GM12892 (cell line): ENCODE data around the gene SFSWAP.

Experiments used
- DNase-seq: peaks from one replicate; pipeline ENCODE4 v3.0.0; 2011; ENCODE audit not compliant: insufficient read length
- FAIRE-seq: peaks from 2 replicates; lab custom pipeline; 2011; peaks lifted over from hg19 to GRCh38; lab: Jason Lieb, UNC
- POLR2A ChIP-seq: IDR thresholded peaks from 2 replicates; pipeline ENCODE4 v1.6.1; 2011; ENCODE audit warnings: low read depth, low read length, control low read depth
- POLR2AphosphoS5 ChIP-seq: IDR thresholded peaks from 2 replicates; pipeline ENCODE4 v1.6.1; 2011; ENCODE audit warnings: low read depth, low read length, control low read depth
- TAF1 ChIP-seq: IDR thresholded peaks from 2 replicates; pipeline ENCODE4 v1.6.1; 2011; ENCODE audit warnings: low read depth, mild to moderate bottlenecking, control low read depth, low read length, borderline replicate concordance

The SFSWAP gene

DNA sequence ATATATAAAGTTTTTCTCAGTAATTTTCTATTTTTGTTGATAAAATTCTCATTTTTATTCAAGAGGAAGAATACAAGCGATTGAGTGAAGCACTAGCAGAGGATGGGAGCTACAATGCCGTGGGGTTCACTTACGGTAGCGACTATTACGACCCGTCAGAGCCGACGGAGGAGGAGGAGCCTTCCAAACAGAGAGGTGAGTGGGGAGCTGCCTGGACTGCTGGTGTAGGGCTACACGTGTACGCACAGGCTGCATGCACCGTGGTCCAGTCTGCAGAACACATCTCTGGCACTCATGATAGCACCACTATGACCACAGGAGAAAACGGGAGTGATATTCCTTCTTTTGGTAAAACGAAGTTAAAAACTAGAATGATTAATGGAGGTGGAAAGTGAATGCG, 3.9 kb downstream of the SFSWAP start:
- TF ChIP-seq POLR2AphosphoS5 (no peak), TAF1 (no peak), POLR2A (no peak)
- FAIRE-seq (no peak), DNase-seq (no peak)

DNA sequence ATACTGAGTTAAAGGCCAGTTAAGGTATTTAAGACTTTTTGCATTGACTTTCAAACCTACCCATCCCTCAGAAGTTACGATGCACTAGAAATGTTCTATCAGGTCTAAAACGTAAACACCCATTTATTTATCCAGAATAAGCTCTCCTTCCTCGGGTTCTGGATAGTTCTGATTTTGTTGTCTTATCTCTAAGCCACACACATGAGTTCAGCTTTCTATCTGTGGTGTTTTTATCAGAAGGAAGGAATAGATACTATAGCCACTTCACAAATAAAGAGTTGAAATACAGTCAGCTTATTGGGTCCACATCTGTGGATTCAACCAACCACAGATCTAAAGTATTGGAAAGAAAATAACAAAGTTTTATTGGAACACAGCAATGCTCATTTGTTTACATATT, 5.4 kb downstream of the SFSWAP start:
- DNase-seq (no peak), FAIRE-seq (no peak)
- no peak for TF ChIP-seq POLR2A
- no peak for TF ChIP-seq TAF1
- no peak for TF ChIP-seq POLR2AphosphoS5

DNA sequence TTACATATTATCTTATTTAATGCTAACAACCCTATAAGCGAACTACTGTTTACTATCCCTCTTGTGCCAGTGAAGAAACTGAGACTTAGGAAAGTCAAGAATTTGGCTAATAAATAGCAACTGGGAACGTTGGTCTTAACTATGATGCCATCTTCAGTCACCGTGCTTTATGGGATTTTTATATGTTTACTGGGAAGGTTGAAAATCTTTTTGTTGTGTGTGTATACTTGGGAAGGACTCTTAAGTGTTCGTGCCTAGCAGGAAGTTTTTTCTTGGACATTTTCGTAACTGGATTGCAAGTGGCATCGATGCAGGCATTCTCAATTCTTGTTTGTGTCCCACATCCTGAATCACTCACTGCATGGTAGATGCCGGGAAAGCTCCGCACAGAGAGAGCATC, 9.4 kb downstream of the SFSWAP start:
- TF ChIP-seq POLR2A: no peak
- no peak for TF ChIP-seq POLR2AphosphoS5
- TF ChIP-seq TAF1: no peak
- DNase-seq (no peak), FAIRE-seq (no peak)

DNA sequence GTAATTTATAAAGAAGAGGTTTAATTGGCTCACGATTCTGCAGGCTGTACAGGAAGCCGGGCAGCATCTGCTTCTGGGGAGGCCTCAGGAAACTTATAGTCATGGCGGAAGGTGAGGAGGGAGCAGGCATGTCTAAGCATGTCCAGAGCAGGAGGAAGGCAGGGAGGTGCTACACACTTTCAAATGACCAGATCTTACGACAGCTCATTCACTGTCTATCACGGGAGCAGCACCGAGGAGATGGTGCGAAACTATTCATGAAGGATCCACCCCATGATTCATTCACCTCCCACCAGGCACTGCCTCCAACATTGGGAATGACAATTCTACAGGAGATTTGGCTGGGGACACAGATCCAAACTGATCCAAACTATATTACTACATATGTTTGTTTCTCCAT, 10.0 kb downstream of the SFSWAP start:
- no peak for FAIRE-seq
- no peak for DNase-seq
- TF ChIP-seq POLR2AphosphoS5: no peak

DNA sequence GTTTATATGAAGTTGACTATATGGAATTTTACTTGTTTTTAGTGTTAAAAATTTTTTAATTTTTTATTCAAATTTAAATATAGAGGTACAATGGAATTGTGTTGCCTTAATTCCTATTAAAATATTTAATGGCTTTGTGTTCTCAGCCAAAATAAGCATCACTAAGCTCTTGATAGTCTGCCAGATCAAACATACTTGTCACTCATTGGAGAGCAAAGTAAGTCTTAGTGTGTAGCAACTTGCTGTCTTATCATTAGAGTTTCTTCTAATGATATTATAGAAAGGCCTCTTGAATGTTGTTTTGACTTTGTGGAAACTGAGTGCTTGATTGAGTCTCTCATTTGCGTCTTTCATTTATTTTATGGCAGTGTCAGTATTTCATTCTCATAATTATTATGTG, 10.7 kb downstream of the SFSWAP start:
- no peak for FAIRE-seq
- TF ChIP-seq POLR2AphosphoS5 (no peak), TAF1 (no peak), POLR2A (no peak)
- DNase-seq: no peak

DNA sequence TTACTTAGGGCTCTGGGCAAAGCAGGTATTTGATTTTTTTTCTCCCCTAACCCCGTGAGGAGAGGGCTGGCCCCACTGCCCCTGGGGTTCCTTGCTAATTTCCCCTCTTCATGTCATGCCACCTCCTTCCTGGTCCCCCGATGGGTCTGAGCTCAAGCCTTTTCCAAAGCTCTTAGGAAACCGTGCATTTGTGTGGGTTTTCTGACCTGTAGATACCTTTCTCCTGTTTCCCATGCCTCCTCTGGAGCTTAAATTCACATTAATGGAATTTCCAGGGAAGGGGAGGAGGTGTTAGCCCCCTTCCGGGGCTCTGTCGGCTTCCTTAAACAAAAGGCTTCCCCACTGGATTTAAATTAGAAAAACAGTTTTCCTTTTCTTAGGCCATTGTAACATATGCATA, 12.6 kb downstream of the SFSWAP start:
- no peak for TF ChIP-seq TAF1
- no peak for TF ChIP-seq POLR2A

DNA sequence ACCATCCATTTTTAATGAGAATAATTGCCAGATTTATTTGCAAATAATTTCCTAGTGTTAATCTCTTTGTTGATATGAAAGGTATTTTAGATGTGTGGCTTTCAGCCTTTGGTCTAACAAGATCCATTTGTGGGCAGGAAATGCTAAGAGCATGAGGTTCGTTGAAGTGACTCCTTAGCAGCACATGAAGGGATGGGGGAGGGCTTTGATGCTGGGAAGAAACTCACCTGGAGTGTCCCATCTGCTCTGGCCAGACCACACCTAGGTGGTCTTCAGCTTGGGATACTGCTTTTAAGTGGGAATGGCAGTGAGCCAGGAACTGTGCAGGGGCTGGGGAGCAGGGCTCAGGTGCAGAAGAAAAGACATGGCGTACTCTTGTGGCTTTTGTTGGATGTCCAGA, 13.6 kb downstream of the SFSWAP start:
- FAIRE-seq (no peak), DNase-seq (no peak)
- no peak for TF ChIP-seq TAF1
- no peak for TF ChIP-seq POLR2A
- TF ChIP-seq POLR2AphosphoS5: no peak

More for the DNA sequence above, 12.6 kb downstream of the SFSWAP start:
- DNase-seq: no peak
- FAIRE-seq: no peak

DNA sequence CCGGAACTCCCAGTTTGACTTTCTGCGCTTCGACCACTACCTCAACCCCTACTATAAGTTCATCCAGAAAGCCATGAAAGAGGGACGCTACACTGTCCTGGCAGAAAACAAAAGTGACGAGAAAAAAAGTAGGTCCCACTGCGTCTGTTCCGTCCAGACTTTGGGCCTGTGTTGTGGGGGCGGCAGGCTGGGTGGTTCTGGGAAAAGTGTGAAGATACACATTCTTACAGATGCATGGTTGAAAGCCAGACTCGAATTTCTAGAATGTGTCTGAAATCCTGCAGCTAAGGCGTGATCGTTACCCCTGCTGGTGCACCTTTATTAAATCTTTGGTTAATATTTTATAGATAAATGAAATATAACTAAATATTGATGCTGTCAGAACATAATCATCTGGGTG, 14.6 kb downstream of the SFSWAP start:
- FAIRE-seq: no peak
- no peak for DNase-seq
- TF ChIP-seq POLR2AphosphoS5: no peak
- TF ChIP-seq TAF1: no peak
- no peak for TF ChIP-seq POLR2A

DNA sequence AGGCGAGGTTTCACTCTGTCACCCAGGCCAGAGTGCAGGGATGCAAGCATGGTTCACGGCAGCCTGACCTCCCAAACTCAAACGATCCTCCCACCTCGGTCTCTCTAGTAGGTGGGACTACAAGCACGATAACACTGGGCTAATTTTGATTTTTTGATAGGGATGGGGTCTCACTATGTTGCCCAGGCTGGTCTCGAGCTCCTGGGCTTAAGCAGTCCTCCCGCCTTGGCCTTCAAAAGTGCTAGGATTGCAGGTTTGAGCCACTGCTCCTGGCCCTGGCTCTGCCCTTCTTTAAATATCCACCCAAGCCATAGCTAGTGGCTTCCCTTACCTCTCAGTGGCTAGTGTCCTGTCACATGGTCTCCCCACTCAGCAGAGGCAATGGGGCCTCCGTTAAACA, 17.8 kb downstream of the SFSWAP start:
- TF ChIP-seq TAF1: no peak
- no peak for TF ChIP-seq POLR2AphosphoS5
- TF ChIP-seq POLR2A: no peak
- FAIRE-seq: no peak
- no peak for DNase-seq

DNA sequence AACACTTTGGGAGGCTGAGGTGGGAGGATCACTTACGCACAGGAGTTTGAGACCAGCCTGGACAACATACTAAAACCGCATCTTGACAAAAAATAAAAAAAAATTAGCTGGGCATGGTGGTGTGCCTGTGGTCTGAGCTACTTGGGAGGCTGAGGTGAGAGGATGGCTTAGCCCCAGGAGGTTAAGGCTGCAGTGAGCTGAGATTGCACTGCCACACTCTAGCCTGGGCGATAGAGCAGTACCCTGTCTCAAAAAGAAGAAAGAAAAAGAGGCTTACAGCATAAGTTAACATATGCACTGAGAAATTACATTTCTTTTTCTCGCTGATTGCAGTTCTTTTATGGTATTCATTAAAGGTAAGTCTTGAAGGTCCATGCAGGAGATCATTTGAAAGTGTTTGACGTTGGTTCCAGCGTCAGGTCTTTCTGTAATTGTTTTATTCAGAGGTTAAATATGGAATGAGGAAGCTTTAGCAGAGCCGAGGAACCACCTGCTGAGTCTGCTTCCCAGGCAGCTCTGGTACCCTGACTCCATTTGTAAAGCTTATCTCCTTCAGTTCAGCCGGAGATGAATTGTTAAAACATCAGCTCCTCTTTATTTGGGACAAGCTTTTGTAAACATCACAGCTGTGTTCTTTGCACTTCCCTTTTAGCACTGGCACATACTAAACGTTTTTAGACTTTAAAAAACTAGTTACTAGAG, 18.5 kb downstream of the SFSWAP start:
- DNase-seq (no peak), FAIRE-seq (no peak)
- TF ChIP-seq POLR2AphosphoS5: no peak
- no peak for TF ChIP-seq POLR2A
- no peak for TF ChIP-seq TAF1

DNA sequence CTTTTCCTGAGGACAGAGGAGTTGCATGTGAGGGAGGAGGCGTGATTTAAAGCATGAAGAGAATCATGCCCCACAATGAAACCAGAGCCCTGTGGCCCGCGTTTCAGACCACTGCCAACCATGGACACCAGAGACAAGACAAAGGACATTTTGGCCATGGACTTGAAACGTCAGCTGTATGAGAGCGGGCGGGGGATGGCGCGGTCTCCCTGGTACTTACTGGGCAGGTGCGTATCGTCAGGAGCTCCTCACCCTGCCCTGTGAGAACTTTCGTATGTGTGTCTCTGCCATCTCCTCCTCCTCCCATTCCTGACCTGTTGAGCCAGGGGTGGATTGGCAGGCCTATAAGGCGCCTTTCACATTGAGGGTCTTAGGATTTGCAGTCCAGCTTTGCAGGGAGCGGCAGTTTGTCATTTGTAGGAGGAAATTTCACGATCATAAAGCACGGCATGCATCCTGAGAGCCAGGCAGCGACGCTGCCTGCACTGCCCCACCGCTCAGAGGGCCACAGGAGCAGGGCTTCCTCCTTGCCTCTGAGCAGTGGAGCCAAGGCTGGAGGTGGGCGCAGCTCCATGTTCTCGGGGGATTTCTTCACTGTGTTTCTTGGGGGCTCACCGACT, 22.2 kb downstream of the SFSWAP start:
- no peak for DNase-seq
- TF ChIP-seq TAF1 (no peak), POLR2A (no peak), POLR2AphosphoS5 (no peak)
- FAIRE-seq: no peak

DNA sequence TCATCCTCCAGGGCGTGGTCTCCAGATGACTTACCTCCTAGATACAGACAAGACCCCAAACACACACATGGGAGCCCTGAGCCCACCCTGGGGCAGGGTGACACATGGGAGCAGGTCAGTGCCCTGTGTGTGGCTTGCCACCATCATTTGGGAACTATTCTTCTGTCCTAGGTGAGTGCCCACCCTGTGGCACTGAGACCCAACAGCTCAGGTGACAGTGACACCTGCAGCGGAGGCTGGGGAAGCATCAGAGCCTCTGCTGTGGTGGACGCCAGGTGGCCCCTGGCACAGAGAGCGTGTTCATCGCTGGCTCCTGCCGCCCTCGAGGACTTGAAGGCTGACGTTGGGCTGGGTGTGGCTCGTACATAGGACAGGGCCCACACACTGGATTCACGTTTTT, 23.0 kb downstream of the SFSWAP start:
- no peak for TF ChIP-seq POLR2A
- DNase-seq (no peak), FAIRE-seq (no peak)
